HepG2 (cell line): ENCODE data around the gene SEMA3F. TPM values are rescaled to one million over a fixed set of nuclear protein-coding genes. Genes with fewer than 3 reads are reported as not detected.

Experiments used
- ATF7-NPFF ChIP-seq: sonication (generic); formaldehyde crosslinking; IDR thresholded peaks from 2 replicates; pipeline ENCODE4 v1.8.1; 2023; ENCODE audit warnings: mild to moderate bottlenecking, low read depth, missing genetic modification reagents, moderate library complexity
- HMGXB3 ChIP-seq: sonication (generic); formaldehyde crosslinking; IDR thresholded peaks from 2 replicates; pipeline ENCODE4 v1.4.0; 2020; ENCODE audit warnings: missing genetic modification reagents, borderline replicate concordance
- KLF9 ChIP-seq: IDR thresholded peaks from 2 replicates; pipeline ENCODE4 v1.6.1; 2016; ENCODE audit warnings: low read depth
- NFIB ChIP-seq: sonication (generic); formaldehyde crosslinking; IDR thresholded peaks from 2 replicates; pipeline ENCODE4 v1.9.0; 2021; ENCODE audit warnings: missing genetic modification reagents, mild to moderate bottlenecking, borderline replicate concordance
- PAXIP1 ChIP-seq: sonication (generic); formaldehyde crosslinking; conservative IDR thresholded peaks from 2 replicates; pipeline ENCODE4 v1.4.0; 2020; ENCODE audit warnings: mild to moderate bottlenecking, missing genetic modification reagents, moderate library complexity
- RBM39 ChIP-seq: fragments of 200-400 bp; formaldehyde crosslinking; IDR thresholded peaks from one replicate; pipeline ENCODE4 v1.6.1; 2018; ENCODE audit warnings: antibody characterized with exemption, mild to moderate bottlenecking, low read depth, low read length; ENCODE audit not compliant: poor library complexity, severe bottlenecking
- SALL2 ChIP-seq: sonication (generic); formaldehyde crosslinking; IDR thresholded peaks from 2 replicates; pipeline ENCODE4 v1.8.1; 2023; ENCODE audit warnings: mild to moderate bottlenecking, missing genetic modification reagents, inconsistent platforms
- SIN3B ChIP-seq: fragments of 150-350 bp; IDR thresholded peaks from 2 replicates; pipeline ENCODE4 v1.6.1; 2014; ENCODE audit warnings: low read length
- SNAPC4 ChIP-seq: sonication (generic); formaldehyde crosslinking; IDR thresholded peaks from 2 replicates; pipeline ENCODE4 v1.4.0; 2020; ENCODE audit warnings: mild to moderate bottlenecking, missing genetic modification reagents
- WIZ ChIP-seq: sonication (generic); formaldehyde crosslinking; IDR thresholded peaks from 2 replicates; pipeline ENCODE4 v1.5.1; 2020; ENCODE audit warnings: mild to moderate bottlenecking, missing genetic modification reagents
- ZBTB38 ChIP-seq: sonication (generic); formaldehyde crosslinking; IDR thresholded peaks from 2 replicates; pipeline ENCODE4 v1.5.1; 2020; ENCODE audit warnings: mild to moderate bottlenecking, missing genetic modification reagents
- ZNF124 ChIP-seq: sonication (generic); formaldehyde crosslinking; IDR thresholded peaks from 2 replicates; pipeline ENCODE4 v1.4.0; 2020; ENCODE audit warnings: missing genetic modification reagents
- ZNF18 ChIP-seq: sonication (generic); formaldehyde crosslinking; IDR thresholded peaks from 2 replicates; pipeline ENCODE4 v1.8.0; 2022; ENCODE audit warnings: mild to moderate bottlenecking, missing genetic modification reagents; ENCODE audit not compliant: insufficient replicate concordance
- ZNF619 ChIP-seq: sonication (generic); formaldehyde crosslinking; IDR thresholded peaks from 2 replicates; pipeline ENCODE4 v1.4.0; 2020; ENCODE audit warnings: mild to moderate bottlenecking, missing genetic modification reagents
- polyA plus RNA-seq, 8 experiments: library from polyadenylated mRNA; depleted of rRNA in 3 of 8; stranded (reverse) in 7 of 8; unstranded in 1 of 8; fragments of >200 nt; fragmentation: Illumina TruSeq in 4 of 8; extraction: Trizol in 4 of 8; gene quantifications; 2 replicates each; pipeline versions ENCODE4 v1.2.1 to v1.2.3, GENCODE V29; 2011 to 2016; ENCODE audit warnings: low read depth in 4 of 8, missing spikeins in 1 of 8, mixed read lengths in 1 of 8; ENCODE audit not compliant: insufficient read depth in 1 of 8
- total RNA-seq, 5 experiments: library from RNA; depleted of rRNA; stranded (reverse); fragments of >200 nt; fragmentation: Illumina TruSeq; extraction: Trizol; gene quantifications; 2 replicates each; pipeline ENCODE4 v1.2.3, GENCODE V29; 2016; ENCODE audit warnings: low read depth in 1 of 5

SEMA3F gene
- total and polyA plus RNA-seq, 2 of the 13 experiments (the other 11 are each of a cell fraction or from before 2014, with no cell fraction given): 7.6 to 17.2 TPM

- TF ChIP-seq ZNF18 (CRISPR knock-in tag) (no peak), KLF9 (CRISPR knock-in tag) (no peak), RBM39 (peak; percentile 33), PAXIP1 (no peak), ZBTB38 (CRISPR knock-in tag) (no peak), ZNF619 (CRISPR knock-in tag) (no peak), ATF7-NPFF (CRISPR knock-in tag) (peak; percentile 60; the same call in 1 of the 2 replicates), SALL2 (CRISPR knock-in tag) (peak; percentile 78), HMGXB3 (no peak), SNAPC4 (CRISPR knock-in tag) (no peak), WIZ (no peak), SIN3B (no peak), ZNF124 (CRISPR knock-in tag) (no peak), NFIB (no peak)
Measured at GRCh38 chr3:50235716-50236483, 80.8 kb downstream of the SEMA3F start, which contains the start of gene GNAI2 (continued).
